ENCODE results near the gene LECT2. TPM values are rescaled to one million over a fixed set of nuclear protein-coding genes. Genes with fewer than 3 reads are reported as not detected.
A peak's percentile ranks its signal among the peaks of the same experiment; 100 is the strongest.

LECT2 gene
- total RNA-seq, 4 donors from 2014 or later = not detected

DNA sequence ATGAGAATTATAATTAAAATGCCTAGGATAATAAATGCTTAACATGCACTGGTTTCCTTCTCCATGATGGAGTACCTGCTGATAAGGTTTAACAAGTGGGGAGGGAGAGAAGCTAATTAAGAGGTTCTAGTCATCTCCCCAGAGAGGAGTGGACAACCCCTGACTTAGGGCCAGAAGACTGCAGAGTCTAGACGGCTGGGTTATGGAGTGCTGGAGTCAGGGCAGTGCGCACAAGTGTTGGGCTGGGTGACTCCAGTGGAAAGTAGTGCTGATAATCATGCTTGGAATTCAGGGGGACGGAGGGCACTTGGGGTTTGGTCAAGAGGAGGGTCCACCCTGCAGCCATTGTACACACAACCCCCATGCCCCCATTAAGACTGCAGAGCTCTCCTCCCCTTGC lies 41.2 kb upstream of the LECT2 start:
- no peak overlapping the region for H3K27ac ChIP-seq (replicated peaks in 1 of 4)
- H3K36me3 ChIP-seq = no peaks in the 10 kb centered on the region
- H3K4me1 ChIP-seq = peaks cover 4 to 33% (median 27%) of the 10 kb centered on the region in 4 donors
- TF ChIP-seq POLR2A (IDR thresholded peaks at IDR 0.05; ENCODE audit: low read depth) (no peak), EP300 (IDR thresholded peaks at IDR 0.05) (no peak), POLR2AphosphoS5 (IDR thresholded peaks at IDR 0.05) (no peak), CTCF (IDR thresholded peaks at IDR 0.05) (no peak)
- H3K4me3 ChIP-seq = no peak overlapping the region
- WGBS = 100% methylated on average over 3 of the region's 3 CpGs
- H3K27me3 ChIP-seq = no peaks in the 10 kb centered on the region
- no peak for DNase-seq (ENCODE audit: extremely low spot score)
- intact Hi-C loops (cut with DNase I) = no loop called here
- H3K9me3 ChIP-seq = no peaks in the 10 kb centered on the region

GRCh38 chr5:135993880-135994636 lies 39.3 kb upstream of the LECT2 start:
- WGBS = 28% methylated on average over 6 of the region's 6 CpGs
- Histone ChIP-seq H3K4me3 (no peak overlapping the region), H3K4me1 (peaks cover 4 to 40% (median 28%) of the 10 kb centered on the region in 4 donors), H3K9me3 (no peaks in the 10 kb centered on the region), H3K27ac (replicated peaks in 1 of 4) (peak overlapping the region; percentile 42 to 77 (median 58)), H3K36me3 (no peaks in the 10 kb centered on the region), H3K27me3 (no peaks in the 10 kb centered on the region)
- TF ChIP-seq EP300 (IDR thresholded peaks at IDR 0.05) (no peak), POLR2A (IDR thresholded peaks at IDR 0.05; ENCODE audit: low read depth) (no peak), POLR2AphosphoS5 (IDR thresholded peaks at IDR 0.05) (peak; percentile 5 to 19), CTCF (IDR thresholded peaks at IDR 0.05) (no peak)
- intact Hi-C loops (cut with DNase I) = no loop called here
- peak; percentile 87 for DNase-seq (ENCODE audit: extremely low spot score)

DNA sequence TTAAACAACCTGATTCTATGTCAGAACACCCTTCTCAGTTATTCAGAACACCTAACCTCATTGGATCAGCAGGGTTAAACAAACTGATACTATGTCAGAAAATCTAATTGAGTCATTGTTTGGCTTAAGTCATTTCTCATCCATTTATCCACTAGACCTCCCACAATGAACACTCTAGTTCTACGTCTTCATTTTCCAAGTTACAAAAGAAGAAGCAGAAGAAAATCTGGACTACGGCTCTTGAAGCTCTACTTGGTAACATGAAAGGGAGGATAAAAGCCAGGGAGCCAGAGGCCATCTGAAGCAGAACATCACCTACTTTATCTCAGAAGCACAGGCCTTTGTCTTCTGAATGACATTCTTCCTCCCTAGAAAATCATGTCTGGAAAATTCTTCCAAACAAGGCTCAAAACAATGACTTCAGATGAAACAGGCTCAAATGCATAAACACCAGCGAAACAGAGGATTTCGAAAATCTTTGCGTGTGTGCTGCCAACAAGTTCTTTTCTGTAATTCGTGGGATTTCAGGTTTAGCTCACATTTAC lies 38.6 kb upstream of the LECT2 start:
- Histone ChIP-seq H3K4me3 (no peak overlapping the region), H3K9me3 (no peaks in the 10 kb centered on the region), H3K27me3 (no peaks in the 10 kb centered on the region), H3K4me1 (peaks cover 4 to 40% (median 28%) of the 10 kb centered on the region in 4 donors), H3K36me3 (no peaks in the 10 kb centered on the region), H3K27ac (replicated peaks in 1 of 4) (peak overlapping the region; percentile 42 to 77 (median 58))
- no peak for TF ChIP-seq CTCF (IDR thresholded peaks at IDR 0.05)
- no peak for TF ChIP-seq POLR2A (IDR thresholded peaks at IDR 0.05; ENCODE audit: low read depth)
- 53% methylated on average over 6 of the region's 6 CpGs for WGBS
- peak; percentile 81 for DNase-seq (ENCODE audit: extremely low spot score)
- intact Hi-C loops (cut with DNase I) = no loop called here

DNA sequence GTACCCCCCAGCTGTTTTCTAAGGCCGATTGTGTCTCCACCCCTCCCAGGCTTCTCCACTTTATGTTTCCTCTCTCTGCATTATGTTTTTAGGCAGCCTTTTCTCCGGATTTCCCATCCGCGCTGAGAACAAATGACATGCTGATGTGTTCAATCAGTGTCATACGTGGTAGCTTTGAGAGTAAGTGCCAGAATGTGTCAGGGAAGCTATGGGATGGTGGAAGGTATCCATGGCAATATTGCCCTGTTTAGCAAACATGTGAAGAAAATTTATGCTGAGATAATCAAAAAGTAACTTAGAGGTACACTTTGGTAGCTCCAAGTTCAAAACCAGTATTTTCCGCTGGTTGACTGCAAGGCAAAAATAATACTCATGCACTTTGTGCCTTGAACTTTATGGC lies 36.6 kb upstream of the LECT2 start:
- no peak for DNase-seq (ENCODE audit: extremely low spot score)
- no peak for TF ChIP-seq CTCF (IDR thresholded peaks at IDR 0.05)
- no peak for TF ChIP-seq POLR2AphosphoS5 (IDR thresholded peaks at IDR 0.05)
- no peak for TF ChIP-seq EP300 (IDR thresholded peaks at IDR 0.05)
- TF ChIP-seq POLR2A (IDR thresholded peaks at IDR 0.05; ENCODE audit: low read depth) = no peak
- peaks cover 4 to 47% (median 35%) of the 10 kb centered on the region in 4 donors for H3K4me1 ChIP-seq
- H3K9me3 ChIP-seq = no peaks in the 10 kb centered on the region
- H3K27me3 ChIP-seq = no peaks in the 10 kb centered on the region
- H3K36me3 ChIP-seq = no peaks in the 10 kb centered on the region
- intact Hi-C loops (cut with DNase I) = no loop called here
- no peak overlapping the region for H3K4me3 ChIP-seq
- 75% methylated on average over 6 of the region's 6 CpGs for WGBS
- H3K27ac ChIP-seq (replicated peaks in 1 of 4) = peak overlapping the region in 2 of 4 donors; percentile 1 to 25
